Panc1 (cell line): ENCODE results near the gene CTXND2.

Source experiments
- CTCF ChIP-seq: fragments of 450-650 bp; IDR thresholded peaks from 2 replicates; pipeline ENCODE4 v1.5.1; 2017; ENCODE audit warnings: mild to moderate bottlenecking
- POLR2AphosphoS5 ChIP-seq: IDR thresholded peaks from 2 replicates; pipeline ENCODE4 v1.6.1; 2012; ENCODE audit warnings: mild to moderate bottlenecking, low read depth, low read length, moderate library complexity
- REST ChIP-seq, 2 experiments: IDR thresholded peaks; 2 replicates each; pipeline ENCODE4 v1.6.1; 2011 to 2012; ENCODE audit warnings: low read depth in 2 of 2, control low read depth in 1 of 2, low read length in 1 of 2, mild to moderate bottlenecking in 1 of 2, moderate library complexity in 1 of 2; ENCODE audit not compliant: insufficient read depth in 1 of 2
- TCF7L2 ChIP-seq: IDR thresholded peaks from 2 replicates; pipeline ENCODE4 v1.6.1; 2011; ENCODE audit warnings: mild to moderate bottlenecking, low read depth, low read length, inconsistent platforms

GRCh38 chr1:150846473-150847146 lies 40.3 kb upstream of the CTXND2 start:
- TF ChIP-seq CTCF, result no peak
- no peak for TF ChIP-seq POLR2AphosphoS5
- no peak for TF ChIP-seq REST (IDR thresholded peaks at IDR 0.05; ENCODE audit: insufficient read depth in 1 of 2, low read depth in 2 of 2, low read length in 1 of 2)
- TF ChIP-seq TCF7L2, result no peak
